Transverse colon (tissue), 4 donors: Measurements from ENCODE around the gene NRXN2.

Source experiments
- POLR2A ChIP-seq: fragments of 450-650 bp; IDR thresholded peaks from one replicate; pipeline ENCODE4 v1.6.1; 2016; ENCODE audit warnings: antibody characterized with exemption, mild to moderate bottlenecking, moderate library complexity
- POLR2AphosphoS5 ChIP-seq, 3 donors: sonication (generic); formaldehyde crosslinking; IDR thresholded peaks; one replicate each; pipeline ENCODE4 v1.6.1; 2016; ENCODE audit warnings: antibody characterized with exemption in 3 of 3
- TF ChIP-seq, protein P1 (sequence below), 5 experiments: fragments of 200-600 bp in 3 of 5; fragments of 450-650 bp in 2 of 5; sonication (generic) in 3 of 5; IDR thresholded peaks; 1 replicate in 2 of 5; 2 replicates in 3 of 5; pipeline ENCODE4 v1.5.1; 2016 to 2017; ENCODE audit warnings: antibody characterized with exemption in 5 of 5, inconsistent platforms in 3 of 5, mild to moderate bottlenecking in 2 of 5, moderate library complexity in 1 of 5

DNA sequence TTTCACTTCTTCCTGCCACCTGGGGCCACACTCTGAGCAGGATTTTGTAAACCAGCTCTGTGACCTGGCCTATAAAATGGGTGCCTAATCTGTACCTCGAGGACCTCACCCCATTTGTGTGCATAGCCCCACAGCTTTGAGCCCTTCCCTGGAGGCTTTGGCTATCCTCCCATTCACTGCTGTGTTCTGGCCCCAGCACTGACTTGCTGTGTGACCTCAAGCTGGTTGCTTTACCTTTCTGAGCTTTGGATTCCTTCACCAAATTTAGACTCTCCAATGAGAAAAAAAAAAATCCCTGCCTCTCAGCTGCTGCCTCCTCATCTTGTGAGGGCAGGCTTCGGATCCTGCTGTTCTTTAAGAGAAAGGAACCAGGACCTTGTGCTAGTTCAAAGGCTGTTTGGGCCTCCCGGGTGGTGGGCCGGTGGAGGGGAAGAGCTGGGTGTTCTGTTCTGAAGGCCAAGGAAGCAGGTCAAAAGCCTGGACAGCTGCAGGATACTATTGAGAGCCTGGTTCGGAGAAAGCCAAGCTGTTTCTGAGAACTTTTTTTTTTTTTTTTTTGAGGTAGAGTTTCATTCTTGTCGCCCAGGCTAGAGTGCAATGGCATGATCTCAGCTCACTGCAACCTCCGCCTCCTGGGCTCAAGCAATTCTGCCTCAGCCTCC is 37.9 kb upstream of the NRXN2 start:
- TF ChIP-seq POLR2A (peak; percentile 18), POLR2AphosphoS5 (IDR thresholded peaks at IDR 0.05) (no peak)
- TF ChIP-seq, protein P1, sequence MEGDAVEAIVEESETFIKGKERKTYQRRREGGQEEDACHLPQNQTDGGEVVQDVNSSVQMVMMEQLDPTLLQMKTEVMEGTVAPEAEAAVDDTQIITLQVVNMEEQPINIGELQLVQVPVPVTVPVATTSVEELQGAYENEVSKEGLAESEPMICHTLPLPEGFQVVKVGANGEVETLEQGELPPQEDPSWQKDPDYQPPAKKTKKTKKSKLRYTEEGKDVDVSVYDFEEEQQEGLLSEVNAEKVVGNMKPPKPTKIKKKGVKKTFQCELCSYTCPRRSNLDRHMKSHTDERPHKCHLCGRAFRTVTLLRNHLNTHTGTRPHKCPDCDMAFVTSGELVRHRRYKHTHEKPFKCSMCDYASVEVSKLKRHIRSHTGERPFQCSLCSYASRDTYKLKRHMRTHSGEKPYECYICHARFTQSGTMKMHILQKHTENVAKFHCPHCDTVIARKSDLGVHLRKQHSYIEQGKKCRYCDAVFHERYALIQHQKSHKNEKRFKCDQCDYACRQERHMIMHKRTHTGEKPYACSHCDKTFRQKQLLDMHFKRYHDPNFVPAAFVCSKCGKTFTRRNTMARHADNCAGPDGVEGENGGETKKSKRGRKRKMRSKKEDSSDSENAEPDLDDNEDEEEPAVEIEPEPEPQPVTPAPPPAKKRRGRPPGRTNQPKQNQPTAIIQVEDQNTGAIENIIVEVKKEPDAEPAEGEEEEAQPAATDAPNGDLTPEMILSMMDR (IDR thresholded peaks at IDR 0.05), result no peak
